Calu3 (cell line): ENCODE data around the gene TSSC4. TPM values are rescaled to one million over a fixed set of nuclear protein-coding genes. Genes with fewer than 3 reads are reported as not detected.
"Not testable (repeated sequence)": the region's sequence is repeated elsewhere in the genome, so short reads cannot be mapped to it uniquely, and the experiment has no call there.

Experiments
- BruUV-seq: library from RNA; stranded (reverse); fragments of 400-500 nt; replicated peaks from 2 replicates; lab custom pipeline; 2021; lab: Mats Ljungman, UMichigan
- CTCF ChIA-PET: fragments of 300-600 bp; sonication (Branson Sonifier 250); formaldehyde crosslinking; loops from one replicate; lab custom pipeline; 2022; ENCODE audit warnings: antibody characterized with exemption; lab: Charles Lee
- DNase-seq: peaks from one replicate; pipeline ENCODE4 v3.0.0; 2022
- H3K27ac Mint-ChIP-seq: one replicate; pipeline ENCODE4 v1.8.0; 2022; ENCODE audit warnings: mixed read lengths; ENCODE audit not compliant: unreplicated experiment
- H3K27me3 Mint-ChIP-seq: one replicate; pipeline ENCODE4 v1.8.0; 2022; ENCODE audit warnings: mixed read lengths; ENCODE audit not compliant: unreplicated experiment
- H3K36me3 Mint-ChIP-seq: one replicate; pipeline ENCODE4 v1.8.0; 2022; ENCODE audit warnings: mild to moderate bottlenecking, moderate library complexity, mixed read lengths; ENCODE audit not compliant: insufficient read depth, unreplicated experiment
- H3K4me1 Mint-ChIP-seq: one replicate; pipeline ENCODE4 v1.8.0; 2022; ENCODE audit warnings: mild to moderate bottlenecking, low read depth, mixed read lengths; ENCODE audit not compliant: unreplicated experiment
- H3K4me3 Mint-ChIP-seq: one replicate; pipeline ENCODE4 v1.8.0; 2022; ENCODE audit warnings: mild to moderate bottlenecking, low read depth, moderate library complexity, mixed read lengths; ENCODE audit not compliant: unreplicated experiment
- H3K9me3 Mint-ChIP-seq: one replicate; pipeline ENCODE4 v1.8.0; 2022; ENCODE audit warnings: low read depth, mixed read lengths; ENCODE audit not compliant: unreplicated experiment
- intact Hi-C: fragments of 100-400 bp; cut with micrococcal nuclease; formaldehyde crosslinking; loops from one replicate; pipeline ENCODE4 v1.10.0; 2022; ENCODE audit not compliant: unreplicated experiment
- total RNA-seq: library from RNA; stranded (reverse); gene quantifications from 2 replicates; pipeline ENCODE4 v1.2.3, GENCODE V29; 2022
- TF ChIP-seq, protein P1 (sequence below): fragments of 200-600 bp; IDR thresholded peaks from one replicate; pipeline ENCODE4 v1.8.0; 2022; ENCODE audit warnings: antibody characterized with exemption; ENCODE audit not compliant: unreplicated experiment

The TSSC4 gene
- total RNA-seq, 1 experiment from 2014 or later = 49.4 TPM

DNA sequence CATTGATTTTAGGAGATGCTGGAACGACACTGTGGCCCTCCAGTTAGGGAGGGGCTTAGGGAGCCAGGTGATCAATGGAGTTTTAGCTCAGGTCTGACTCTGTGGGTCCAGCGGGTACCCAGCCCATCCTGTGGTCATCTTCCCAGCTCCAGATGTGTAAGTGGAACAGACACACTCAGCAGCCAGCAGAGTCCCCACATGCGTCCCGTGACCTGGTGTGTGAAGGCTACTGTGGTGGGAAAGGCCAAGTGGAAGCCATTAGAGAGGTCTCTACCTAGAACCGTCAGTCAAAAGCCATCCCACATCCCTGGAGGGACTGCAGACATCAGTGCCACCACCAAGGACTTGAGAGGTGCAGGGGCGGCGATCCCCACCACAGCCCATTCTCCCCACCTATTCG, 43.3 kb upstream of the TSSC4 start:
- no TSS peak for BruUV-seq
- Mint-ChIP-seq H3K9me3 (no peaks in the 10 kb centered on the region), H3K36me3 (no peaks in the 10 kb centered on the region), H3K4me1 (no peaks in the 10 kb centered on the region), H3K27ac (no peak overlapping the region), H3K4me3 (no peak overlapping the region), H3K27me3 (peaks cover 68% of the 10 kb centered on the region)
- intact Hi-C loops = no loop called here
- no peak for DNase-seq
- TF ChIP-seq, protein P1, sequence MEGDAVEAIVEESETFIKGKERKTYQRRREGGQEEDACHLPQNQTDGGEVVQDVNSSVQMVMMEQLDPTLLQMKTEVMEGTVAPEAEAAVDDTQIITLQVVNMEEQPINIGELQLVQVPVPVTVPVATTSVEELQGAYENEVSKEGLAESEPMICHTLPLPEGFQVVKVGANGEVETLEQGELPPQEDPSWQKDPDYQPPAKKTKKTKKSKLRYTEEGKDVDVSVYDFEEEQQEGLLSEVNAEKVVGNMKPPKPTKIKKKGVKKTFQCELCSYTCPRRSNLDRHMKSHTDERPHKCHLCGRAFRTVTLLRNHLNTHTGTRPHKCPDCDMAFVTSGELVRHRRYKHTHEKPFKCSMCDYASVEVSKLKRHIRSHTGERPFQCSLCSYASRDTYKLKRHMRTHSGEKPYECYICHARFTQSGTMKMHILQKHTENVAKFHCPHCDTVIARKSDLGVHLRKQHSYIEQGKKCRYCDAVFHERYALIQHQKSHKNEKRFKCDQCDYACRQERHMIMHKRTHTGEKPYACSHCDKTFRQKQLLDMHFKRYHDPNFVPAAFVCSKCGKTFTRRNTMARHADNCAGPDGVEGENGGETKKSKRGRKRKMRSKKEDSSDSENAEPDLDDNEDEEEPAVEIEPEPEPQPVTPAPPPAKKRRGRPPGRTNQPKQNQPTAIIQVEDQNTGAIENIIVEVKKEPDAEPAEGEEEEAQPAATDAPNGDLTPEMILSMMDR = no peak
- CTCF ChIA-PET = interaction anchor here (0.6 kb wide), 1 partner anchor 165 kb away, joined by 4 read pairs; no protein-coding TSS in a partner anchor

DNA sequence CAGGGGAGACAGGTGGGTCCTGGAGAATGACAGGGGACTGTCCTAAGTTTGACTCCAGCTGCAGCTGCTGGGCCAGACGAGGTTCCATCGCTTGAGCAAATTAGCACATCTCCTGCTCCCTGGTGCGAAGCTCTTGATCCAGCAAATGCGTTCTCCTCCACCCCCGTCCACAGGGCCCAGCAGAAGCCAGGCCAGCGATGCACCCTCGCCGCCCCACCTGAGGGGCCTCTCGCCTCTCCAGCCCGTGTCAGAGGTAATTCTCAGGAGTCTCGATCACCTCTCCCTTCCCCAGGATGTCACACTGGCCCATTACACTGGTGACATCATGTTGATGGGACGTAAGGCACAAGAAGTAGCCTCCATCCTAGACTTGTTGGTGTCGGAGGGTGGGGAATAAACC, 42.9 kb upstream of the TSSC4 start:
- H3K27ac Mint-ChIP-seq, H3K9me3 Mint-ChIP-seq, H3K4me3 Mint-ChIP-seq, CTCF ChIA-PET, H3K36me3 Mint-ChIP-seq, H3K4me1 Mint-ChIP-seq, BruUV-seq, intact Hi-C loops, DNase-seq: not testable (repeated sequence)
- peaks cover 68% of the 10 kb centered on the region for H3K27me3 Mint-ChIP-seq

DNA sequence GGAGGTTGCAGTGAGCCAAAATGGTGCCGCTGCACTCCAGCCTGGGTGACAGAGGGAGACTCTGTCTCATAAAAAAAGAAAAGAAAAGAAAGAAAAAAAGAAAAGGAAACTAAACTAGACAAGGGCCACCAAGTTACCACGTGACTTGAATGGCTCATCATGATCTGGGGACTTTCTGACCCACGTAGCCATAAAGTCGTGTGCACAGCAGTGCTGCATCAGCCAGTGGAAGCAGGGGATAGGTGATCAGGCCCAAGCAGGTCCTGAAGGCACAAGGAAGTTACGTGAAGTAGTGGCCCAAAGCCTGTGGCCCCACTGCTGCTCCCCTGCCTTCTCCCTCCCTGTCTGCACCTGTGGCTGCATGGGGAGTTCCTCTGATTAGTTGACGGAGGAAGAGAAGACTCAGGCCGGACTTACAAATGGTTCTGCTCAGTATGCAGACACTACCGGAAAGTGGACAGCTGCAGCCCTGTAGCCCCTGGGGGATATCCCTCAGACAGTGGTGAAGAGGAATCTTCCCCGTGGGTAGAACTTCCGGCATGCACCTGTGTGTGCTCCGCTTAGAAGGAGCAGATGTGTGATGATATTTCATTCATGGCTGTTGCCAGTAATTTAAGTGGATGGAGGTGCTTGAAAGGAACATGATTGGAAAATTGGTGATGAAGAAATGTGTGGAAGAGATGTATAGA, 41.7 kb upstream of the TSSC4 start:
- no peak for DNase-seq
- CTCF ChIA-PET = no interaction called here
- no peaks in the 10 kb centered on the region for H3K4me1 Mint-ChIP-seq
- no peaks in the 10 kb centered on the region for H3K9me3 Mint-ChIP-seq
- BruUV-seq = no TSS peak
- intact Hi-C loops = no loop called here
- peaks cover 68% of the 10 kb centered on the region for H3K27me3 Mint-ChIP-seq
- no peak overlapping the region for H3K27ac Mint-ChIP-seq
- H3K36me3 Mint-ChIP-seq = no peaks in the 10 kb centered on the region
- TF ChIP-seq, protein P1 = no peak
- no peak overlapping the region for H3K4me3 Mint-ChIP-seq

DNA sequence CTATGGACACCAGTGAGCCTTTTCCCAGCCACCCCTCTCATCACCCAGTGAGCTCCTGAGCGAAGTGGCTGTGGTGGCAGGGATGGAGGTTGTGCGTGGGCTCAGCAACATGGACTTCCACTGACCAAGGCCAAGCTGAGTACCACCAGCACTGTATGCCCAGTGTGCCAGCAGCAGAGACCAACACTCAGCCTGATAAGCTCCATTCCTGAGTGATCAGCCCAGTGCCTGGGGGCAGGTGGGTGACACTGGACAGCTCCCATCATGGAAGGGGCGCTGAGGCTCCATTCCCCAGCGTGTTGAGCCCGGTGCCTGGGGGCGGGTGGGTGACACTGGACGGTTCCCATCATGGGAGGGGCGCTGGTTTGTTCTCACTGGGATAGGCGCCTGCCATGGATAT, 41.0 kb upstream of the TSSC4 start:
- CTCF ChIA-PET = no interaction called here
- Mint-ChIP-seq H3K4me1 (no peaks in the 10 kb centered on the region), H3K27me3 (peaks cover 67% of the 10 kb centered on the region), H3K27ac (no peak overlapping the region), H3K4me3 (no peak overlapping the region), H3K36me3 (no peaks in the 10 kb centered on the region), H3K9me3 (no peaks in the 10 kb centered on the region)
- intact Hi-C loops = no loop called here
- DNase-seq = no peak
- TF ChIP-seq, protein P1 = no peak
- no TSS peak for BruUV-seq

DNA sequence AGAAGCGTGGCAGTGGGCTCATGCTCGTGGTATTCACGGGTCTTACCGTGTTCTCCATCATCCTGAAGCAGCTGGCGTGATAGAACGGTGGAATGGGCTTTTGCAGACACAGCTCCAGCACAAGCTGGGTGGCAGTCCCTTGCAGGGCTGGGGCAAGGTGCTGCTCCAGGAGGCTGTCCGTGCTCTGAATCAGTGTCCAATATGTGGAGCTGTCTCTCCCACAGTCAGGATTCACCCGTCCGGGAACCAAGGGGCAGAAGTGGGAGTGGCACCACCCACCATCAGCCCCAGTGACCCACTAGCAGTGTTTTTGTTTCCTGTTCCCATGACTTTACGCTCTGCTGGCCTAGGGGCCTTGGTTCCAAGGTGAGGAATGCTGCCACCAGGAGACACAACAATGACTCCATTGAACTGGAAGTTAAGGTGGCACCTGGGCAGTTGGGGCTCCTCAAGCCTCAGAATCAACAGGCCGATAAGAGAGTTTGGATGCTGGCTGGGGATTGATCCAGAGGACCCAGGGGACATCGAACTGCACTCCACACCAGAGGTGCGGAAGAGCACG, 40.4 kb upstream of the TSSC4 start:
- DNase-seq = no peak
- Mint-ChIP-seq H3K9me3 (no peaks in the 10 kb centered on the region), H3K27me3 (peaks cover 66% of the 10 kb centered on the region), H3K36me3 (no peaks in the 10 kb centered on the region), H3K4me3 (no peak overlapping the region), H3K4me1 (no peaks in the 10 kb centered on the region), H3K27ac (no peak overlapping the region)
- no TSS peak for BruUV-seq
- intact Hi-C loops = no loop called here
- TF ChIP-seq, protein P1 = no peak
- CTCF ChIA-PET = no interaction called here
